Endothelial cell of umbilical vein (primary cell): ENCODE results near the gene SLC49A3. TPM values are rescaled to one million over a fixed set of nuclear protein-coding genes. Genes with fewer than 3 reads are reported as not detected.

ENCODE experiments used
- BruUV-seq: library from RNA; stranded (reverse); fragments of 400-500 nt; replicated peaks from 2 replicates; lab custom pipeline; 2021; lab: Mats Ljungman, UMichigan
- CTCF ChIA-PET: fragments of 300-600, 350-600 bp; sonication (Branson Sonifier 250); formaldehyde crosslinking; loops from one replicate; lab custom pipeline; 2021; ENCODE audit warnings: antibody characterized with exemption, inconsistent platforms; lab: Charles Lee
- POLR2A ChIA-PET: fragments of 300-600, 350-600 bp; sonication (Branson Sonifier 250); formaldehyde crosslinking; loops from one replicate; lab custom pipeline; 2021; ENCODE audit warnings: antibody characterized with exemption, inconsistent platforms; lab: Charles Lee
- DNase-seq: peaks from one replicate; pipeline ENCODE4 v3.0.0-alpha.2; 2011; ENCODE audit warnings: low read depth, low spot score
- FAIRE-seq: peaks from 2 replicates; lab custom pipeline; 2011; peaks lifted over from hg19 to GRCh38; lab: Jason Lieb, UNC
- H2AFZ ChIP-seq: 2 replicates; pipeline ENCODE4 v1.6.0; 2012; ENCODE audit warnings: low read depth, low read length, control low read depth, inconsistent platforms
- H3K27ac ChIP-seq: 2 replicates; pipeline ENCODE4 v1.5.1; 2011; ENCODE audit warnings: low read depth, mild to moderate bottlenecking, control low read depth, low read length, moderate library complexity; ENCODE audit not compliant: insufficient read depth
- H3K27me3 ChIP-seq, 2 experiments: 2 replicates each; pipeline versions ENCODE4 v1.6.0 to v1.6.1; 2011; ENCODE audit warnings: low read length in 2 of 2, mixed read lengths in 1 of 2; ENCODE audit not compliant: control insufficient read depth in 2 of 2, insufficient read depth in 2 of 2
- H3K36me3 ChIP-seq, 2 experiments: 2 replicates in 1 of 2; 3 replicates in 1 of 2; pipeline ENCODE4 v1.5.1; 2011; ENCODE audit warnings: low read length in 2 of 2, mild to moderate bottlenecking in 1 of 2, moderate library complexity in 1 of 2; ENCODE audit not compliant: control insufficient read depth in 2 of 2, insufficient read depth in 2 of 2; ENCODE audit errors: extremely low read depth in 1 of 2
- H3K4me1 ChIP-seq: 3 replicates; pipeline ENCODE4 v1.5.1; 2011; ENCODE audit warnings: mild to moderate bottlenecking, low read length; ENCODE audit not compliant: control insufficient read depth, insufficient read depth; ENCODE audit errors: extremely low read depth
- H3K4me2 ChIP-seq: 2 replicates; pipeline ENCODE4 v1.6.1; 2011; ENCODE audit warnings: low read length, control low read depth, mixed read lengths; ENCODE audit not compliant: insufficient read depth
- H3K4me3 ChIP-seq, 3 experiments: fragments of 200-600 bp in 1 of 3; sonication (generic), shearing (Covaris generic) in 1 of 3; replicated peaks in 1 of 3; 2 replicates each; pipeline ENCODE4 v1.5.1; 2011 to 2016; ENCODE audit warnings: control low read depth in 3 of 3, low read length in 3 of 3, mild to moderate bottlenecking in 2 of 3, inconsistent platforms in 1 of 3, low read depth in 1 of 3, moderate library complexity in 1 of 3; ENCODE audit not compliant: insufficient read depth in 1 of 3
- H3K79me2 ChIP-seq: 2 replicates; pipeline ENCODE4 v1.6.0; 2012; ENCODE audit warnings: low read length, inconsistent platforms; ENCODE audit not compliant: control insufficient read depth, insufficient read depth
- H3K9ac ChIP-seq: replicated peaks from 2 replicates; pipeline ENCODE3; 2011; ENCODE audit warnings: low read length, control low read depth; ENCODE audit not compliant: insufficient read depth; ENCODE audit errors: extremely low read depth
- H3K9me1 ChIP-seq: replicated peaks from 3 replicates; pipeline ENCODE4 v1.6.0; 2011; ENCODE audit warnings: mild to moderate bottlenecking, low read length; ENCODE audit not compliant: control insufficient read depth, insufficient read depth; ENCODE audit errors: extremely low read depth
- H3K9me3 ChIP-seq: replicated peaks from 2 replicates; pipeline ENCODE4 v1.5.1; 2012; ENCODE audit warnings: low read length, inconsistent platforms; ENCODE audit not compliant: control insufficient read depth, insufficient read depth
- H4K20me1 ChIP-seq: replicated peaks from 2 replicates; pipeline ENCODE3; 2011; ENCODE audit warnings: mild to moderate bottlenecking, low read length; ENCODE audit not compliant: control insufficient read depth, insufficient read depth; ENCODE audit errors: extremely low read depth
- CTCF ChIP-seq, 2 donors: IDR thresholded peaks; 1 replicate in 1 of 2; 2 replicates in 1 of 2; pipeline ENCODE4 v1.5.1; 2011; ENCODE audit warnings: low read length in 2 of 2, mild to moderate bottlenecking in 2 of 2, moderate library complexity in 2 of 2, control low read depth in 1 of 2, inconsistent platforms in 1 of 2, low read depth in 1 of 2; ENCODE audit not compliant: insufficient read depth in 1 of 2; ENCODE audit errors: extremely low read depth in 1 of 2
- EZH2 ChIP-seq: IDR thresholded peaks from 2 replicates; pipeline ENCODE4 v1.6.1; 2012; ENCODE audit warnings: borderline replicate concordance, low read depth, mild to moderate bottlenecking, moderate library complexity, low read length, inconsistent platforms; ENCODE audit not compliant: severe bottlenecking
- FOS ChIP-seq: IDR thresholded peaks from 2 replicates; pipeline ENCODE4 v1.6.1; 2011; ENCODE audit warnings: mild to moderate bottlenecking, low read length, moderate library complexity, borderline replicate concordance; ENCODE audit not compliant: insufficient read depth
- GATA2 ChIP-seq: IDR thresholded peaks from 2 replicates; pipeline ENCODE4 v1.7.0; 2011; ENCODE audit warnings: low read depth, mild to moderate bottlenecking, moderate library complexity, mixed read lengths, low read length; ENCODE audit not compliant: insufficient read length, insufficient read depth
- JUN ChIP-seq: IDR thresholded peaks from 2 replicates; pipeline ENCODE4 v1.6.1; 2011; ENCODE audit warnings: borderline replicate concordance, low read depth; ENCODE audit not compliant: insufficient read length, insufficient read depth
- MAX ChIP-seq: IDR thresholded peaks from 2 replicates; pipeline ENCODE4 v1.6.1; 2011; ENCODE audit not compliant: insufficient read depth, insufficient read length
- MYC ChIP-seq: IDR thresholded peaks from one replicate; pipeline ENCODE4 v1.6.1; 2011; ENCODE audit warnings: mild to moderate bottlenecking, low read depth, low read length
- POLR2A ChIP-seq: IDR thresholded peaks from 2 replicates; pipeline ENCODE4 v1.6.1; 2012; ENCODE audit warnings: low read depth, mild to moderate bottlenecking, control low read depth, low read length
- POLR2AphosphoS5 ChIP-seq: IDR thresholded peaks from 2 replicates; pipeline ENCODE4 v1.6.1; 2012; ENCODE audit warnings: low read depth, mild to moderate bottlenecking, control low read depth, low read length, moderate library complexity; ENCODE audit not compliant: insufficient read depth
- dilution Hi-C: fragments of 300-500 bp; cut with MboI; formaldehyde crosslinking; loops from one replicate; pipeline ENCODE4 v1.15.0; 2019; ENCODE audit warnings: low sequenced_read_pairs; ENCODE audit not compliant: extremely low pct_ligation_motif_present
- intact Hi-C: fragments of 100-400 bp; cut with micrococcal nuclease; formaldehyde crosslinking; loops from one replicate; pipeline ENCODE4 v1.10.0; 2022
- polyA plus RNA-seq, 4 experiments: library from polyadenylated mRNA; depleted of rRNA in 3 of 4; stranded (reverse) in 3 of 4; unstranded in 1 of 4; fragments of >200 nt; gene quantifications; 2 replicates each; pipeline versions ENCODE4 v1.2.1 to v1.2.3, GENCODE V29; 2011 to 2012; ENCODE audit warnings: missing spikeins in 1 of 4
- total RNA-seq: library from RNA; stranded (reverse); gene quantifications from 2 replicates; pipeline ENCODE4 v1.2.3, GENCODE V29; 2021

Gene SLC49A3
- total and polyA plus RNA-seq, 2 donors (not counting 3 experiments of a cell fraction or from before 2014, with no cell fraction given) = 4.2 to 11.5 TPM

- DNase-seq (peak; percentile 99), FAIRE-seq (peak; percentile 99)
- H4K20me1 ChIP-seq = no peaks in the 10 kb centered on the region
- H3K9me3 ChIP-seq = no peaks in the 10 kb centered on the region
- peak within 1 kb of the TSS; percentile 64 to 87 (median 78) for H3K4me3 ChIP-seq
- ChIA-PET POLR2A (no interaction called here), CTCF (interaction anchor here (0.7 to 1.5 kb wide), 6 partner anchors 9 to 430 kb away, joined by 3 to 15 read pairs (median 4); no protein-coding TSS in a partner anchor)
- peak within 1 kb of the TSS; percentile 91 for H3K9ac ChIP-seq
- TF ChIP-seq FOS (no peak), MAX (peak; percentile 79), JUN (peak; percentile 24), POLR2A (peak; percentile 83), GATA2 (no peak), MYC (no peak), EZH2 (no peak), POLR2AphosphoS5 (peak; percentile 92), CTCF (IDR thresholded peaks at IDR 0.05; ENCODE audit: extremely low read depth in 1 of 2, insufficient read depth in 1 of 2, low read depth in 1 of 2, low read length in 2 of 2) (peak; percentile 97 to 100)
- H3K79me2 ChIP-seq = peaks cover 12% of the 10 kb centered on the region
- TSS peak; percentile 57 for BruUV-seq
- peak within 1 kb of the TSS; percentile 67 for H3K27ac ChIP-seq
- no peaks in the 10 kb centered on the region for H3K9me1 ChIP-seq
- intact Hi-C loops = loop anchor here (10.0 kb wide), 2 partner anchors 200 to 340 kb away; partner anchors contain the start of gene ZNF141
- H3K27me3 ChIP-seq = no peaks in the 10 kb centered on the region
- H2AFZ ChIP-seq = peak within 1 kb of the TSS; percentile 72
- dilution Hi-C loops = no loop called here
- H3K4me2 ChIP-seq = peak within 1 kb of the TSS; percentile 85
- peaks cover 12% of the 10 kb centered on the region for H3K4me1 ChIP-seq
- peaks cover 9% of the 10 kb centered on the region in 2 experiments for H3K36me3 ChIP-seq
Observed at GRCh38 chr4:674172-675035, 14.5 kb downstream of the SLC49A3 start, which contains the start of the genes ATP5ME and MYL5. Gene ATP5ME, minus strand, starts transcription at chr4:674276. Its CDS starts 29 bp downstream, at chr4:674247. Gene MYL5, plus strand, starts transcription at chr4:674542. Its CDS starts 3,485 bp downstream, at chr4:678027.
